ENCODE results near the gene MDM2.

The MDM2 gene

GRCh38 chr12:68882251-68882964, 74.4 kb downstream of the MDM2 start:
- DNase-seq, result no peak

- no peak for DNase-seq
Measured at GRCh38 chr12:68883151-68883550, 75.2 kb downstream of the MDM2 start.

GRCh38 chr12:68884251-68884650, 76.3 kb downstream of the MDM2 start:
- DNase-seq, result no peak

GRCh38 chr12:68885381-68885780, 77.4 kb downstream of the MDM2 start:
- no peak for DNase-seq

GRCh38 chr12:68886636-68887572, 78.9 kb downstream of the MDM2 start:
- DNase-seq, result no peak

- no peak for DNase-seq
Measured at GRCh38 chr12:68887641-68888040, 79.7 kb downstream of the MDM2 start.

- no peak for DNase-seq
Measured at GRCh38 chr12:68888243-68888642, 80.3 kb downstream of the MDM2 start.

GRCh38 chr12:68890701-68891113, 82.7 kb downstream of the MDM2 start:
- DNase-seq, result no peak

GRCh38 chr12:68891141-68891540, 83.2 kb downstream of the MDM2 start:
- DNase-seq, result no peak

- DNase-seq, result no peak
Measured at GRCh38 chr12:68893201-68893600, 85.2 kb downstream of the MDM2 start.

- DNase-seq, result no peak
Measured at GRCh38 chr12:68893741-68894140, 85.8 kb downstream of the MDM2 start.

- DNase-seq, result no peak
Measured at GRCh38 chr12:68894276-68894855, 86.4 kb downstream of the MDM2 start.

- no peak for DNase-seq
Measured at GRCh38 chr12:68896881-68897540, 89.0 kb downstream of the MDM2 start.

- no peak for DNase-seq
Measured at GRCh38 chr12:68899251-68899771, 91.3 kb downstream of the MDM2 start.

GRCh38 chr12:68900241-68900640, 92.3 kb downstream of the MDM2 start:
- no peak for DNase-seq

All from CD4-positive, alpha-beta T cell treated with Interleukin-4 for 1 hour (primary cell).